Caco-2 (cell line): ENCODE results near the gene ADARB2. TPM values are rescaled to one million over a fixed set of nuclear protein-coding genes. Genes with fewer than 3 reads are reported as not detected.

ENCODE experiments used
- BruUV-seq: library from RNA; stranded (reverse); fragments of 400-500 nt; replicated peaks from 2 replicates; lab custom pipeline; 2021; lab: Mats Ljungman, UMichigan
- CTCF ChIA-PET: fragments of 300-600 bp; sonication (Branson Sonifier 250); formaldehyde crosslinking; loops from one replicate; lab custom pipeline; 2022; ENCODE audit warnings: antibody characterized with exemption; lab: Charles Lee
- POLR2A ChIA-PET: fragments of 300-600 bp; sonication (Branson Sonifier 250); formaldehyde crosslinking; loops from one replicate; lab custom pipeline; 2022; ENCODE audit warnings: antibody characterized with exemption; lab: Charles Lee
- DNase-seq, 2 experiments: peaks; one replicate each; pipeline versions ENCODE4 v3.0.0 to v3.0.0-alpha.2; 2020 to 2022
- H3K27me3 ChIP-seq: replicated peaks from 2 replicates; pipeline ENCODE4 v1.6.0; 2011; ENCODE audit warnings: low read length; ENCODE audit not compliant: control insufficient read depth, insufficient read depth
- H3K36me3 ChIP-seq: 2 replicates; pipeline ENCODE4 v1.5.1; 2011; ENCODE audit warnings: low read length; ENCODE audit not compliant: control insufficient read depth, insufficient read depth
- H3K4me1 ChIP-seq: fragments of 250-450 bp; sonication (Bioruptor Pico); 2 replicates; pipeline ENCODE4 v1.5.1; 2020; ENCODE audit warnings: mild to moderate bottlenecking
- H3K4me3 ChIP-seq: 2 replicates; pipeline ENCODE4 v1.5.1; 2011; ENCODE audit warnings: low read depth, mild to moderate bottlenecking, control low read depth, low read length
- H3K9me3 ChIP-seq: fragments of 250-450 bp; sonication (Bioruptor Pico); 2 replicates; pipeline ENCODE4 v1.5.1; 2020; ENCODE audit warnings: mild to moderate bottlenecking, moderate library complexity
- H3K27ac Mint-ChIP-seq: one replicate; pipeline ENCODE4 v1.8.0; 2022; ENCODE audit warnings: mixed read lengths; ENCODE audit not compliant: unreplicated experiment
- H3K27me3 Mint-ChIP-seq: one replicate; pipeline ENCODE4 v1.8.0; 2022; ENCODE audit warnings: mixed read lengths; ENCODE audit not compliant: insufficient read depth, unreplicated experiment
- H3K36me3 Mint-ChIP-seq: one replicate; pipeline ENCODE4 v1.8.0; 2022; ENCODE audit warnings: mild to moderate bottlenecking, mixed read lengths; ENCODE audit not compliant: insufficient read depth, unreplicated experiment
- H3K4me1 Mint-ChIP-seq: one replicate; pipeline ENCODE4 v1.8.0; 2022; ENCODE audit warnings: low read depth, mixed read lengths; ENCODE audit not compliant: unreplicated experiment
- H3K4me3 Mint-ChIP-seq: one replicate; pipeline ENCODE4 v1.8.0; 2022; ENCODE audit warnings: mild to moderate bottlenecking, moderate library complexity, mixed read lengths; ENCODE audit not compliant: unreplicated experiment
- H3K9me3 Mint-ChIP-seq: one replicate; pipeline ENCODE4 v1.8.0; 2022; ENCODE audit warnings: mixed read lengths; ENCODE audit not compliant: unreplicated experiment
- CTCF ChIP-seq, 2 experiments: fragments of 200-600 bp in 1 of 2; IDR thresholded peaks; 1 replicate in 1 of 2; 2 replicates in 1 of 2; pipeline versions ENCODE4 v1.5.1 to v1.8.0; 2011 to 2022; ENCODE audit warnings: antibody characterized with exemption in 1 of 2, control low read depth in 1 of 2, inconsistent platforms in 1 of 2, low read depth in 1 of 2, low read length in 1 of 2, mild to moderate bottlenecking in 1 of 2, moderate library complexity in 1 of 2; ENCODE audit not compliant: insufficient read depth in 1 of 2, severe bottlenecking in 1 of 2, unreplicated experiment in 1 of 2
- intact Hi-C: fragments of 100-400 bp; cut with micrococcal nuclease; formaldehyde crosslinking; loops from one replicate; pipeline ENCODE4 v1.10.0; 2022; ENCODE audit not compliant: unreplicated experiment
- total RNA-seq: library from RNA; stranded (reverse); gene quantifications from 2 replicates; pipeline ENCODE4 v1.2.3, GENCODE V29; 2022

ADARB2 gene
- total RNA-seq, 1 experiment from 2014 or later: 0.27 TPM

- H3K27me3 ChIP-seq: peaks cover 3% of the 10 kb centered on the region; the same call in 1 of the 2 replicates
- H3K4me3 ChIP-seq: no peak overlapping the region
- TF ChIP-seq CTCF (IDR thresholded peaks at IDR 0.05; ENCODE audit: insufficient read depth in 1 of 2, low read depth in 1 of 2, low read length in 1 of 2, severe bottlenecking in 1 of 2, unreplicated experiment in 1 of 2): no peak
- H3K36me3 Mint-ChIP-seq: no peaks in the 10 kb centered on the region
- DNase-seq: no peak
- ChIA-PET POLR2A (no interaction called here), CTCF (no interaction called here)
- H3K27me3 Mint-ChIP-seq: peaks cover 30% of the 10 kb centered on the region
- no peaks in the 10 kb centered on the region for H3K36me3 ChIP-seq
- no peak overlapping the region for H3K27ac Mint-ChIP-seq
- H3K4me1 ChIP-seq: no peaks in the 10 kb centered on the region
- H3K9me3 ChIP-seq: no peaks in the 10 kb centered on the region
- no TSS peak for BruUV-seq
- intact Hi-C loops: no loop called here
- H3K4me1 Mint-ChIP-seq: no peaks in the 10 kb centered on the region
- H3K9me3 Mint-ChIP-seq: no peaks in the 10 kb centered on the region
- no peak overlapping the region for H3K4me3 Mint-ChIP-seq
Measured at GRCh38 chr10:1564791-1565190, 172.5 kb downstream of the ADARB2 start.

GRCh38 chr10:1563028-1563427, 174.3 kb downstream of the ADARB2 start:
- no peak for DNase-seq
- TF ChIP-seq CTCF (IDR thresholded peaks at IDR 0.05; ENCODE audit: insufficient read depth in 1 of 2, low read depth in 1 of 2, low read length in 1 of 2, severe bottlenecking in 1 of 2, unreplicated experiment in 1 of 2): no peak
- Mint-ChIP-seq H3K27ac (no peak overlapping the region), H3K4me3 (no peak overlapping the region), H3K27me3 (peaks cover 30% of the 10 kb centered on the region), H3K36me3 (no peaks in the 10 kb centered on the region), H3K4me1 (no peaks in the 10 kb centered on the region), H3K9me3 (no peaks in the 10 kb centered on the region)
- no peaks in the 10 kb centered on the region for H3K36me3 ChIP-seq
- ChIA-PET POLR2A (no interaction called here), CTCF (interaction anchor here (0.6 kb wide), 1 partner anchor 488 kb away, joined by 4 read pairs; no protein-coding TSS in a partner anchor)
- H3K4me3 ChIP-seq: no peak overlapping the region
- peaks cover 5% of the 10 kb centered on the region; the same call in 1 of the 2 replicates for H3K27me3 ChIP-seq
- no peaks in the 10 kb centered on the region for H3K4me1 ChIP-seq
- intact Hi-C loops: no loop called here
- H3K9me3 ChIP-seq: no peaks in the 10 kb centered on the region
- no TSS peak for BruUV-seq

- H3K36me3 ChIP-seq: no peaks in the 10 kb centered on the region
- Mint-ChIP-seq H3K4me1 (no peaks in the 10 kb centered on the region), H3K27ac (no peak overlapping the region), H3K36me3 (no peaks in the 10 kb centered on the region), H3K27me3 (peaks cover 35% of the 10 kb centered on the region), H3K9me3 (no peaks in the 10 kb centered on the region), H3K4me3 (no peak overlapping the region)
- ChIA-PET CTCF (no interaction called here), POLR2A (no interaction called here)
- intact Hi-C loops: no loop called here
- TF ChIP-seq CTCF (IDR thresholded peaks at IDR 0.05; ENCODE audit: insufficient read depth in 1 of 2, low read depth in 1 of 2, low read length in 1 of 2, severe bottlenecking in 1 of 2, unreplicated experiment in 1 of 2): no peak
- no peaks in the 10 kb centered on the region for H3K4me1 ChIP-seq
- no TSS peak for BruUV-seq
- peaks cover 1% of the 10 kb centered on the region; the same call in 1 of the 2 replicates for H3K27me3 ChIP-seq
- H3K9me3 ChIP-seq: no peaks in the 10 kb centered on the region
- DNase-seq: no peak
- H3K4me3 ChIP-seq: no peak overlapping the region
Measured at GRCh38 chr10:1561731-1562337, 175.5 kb downstream of the ADARB2 start.
